ENCODE results near the gene MAN1C1. TPM values are rescaled to one million over a fixed set of nuclear protein-coding genes. Genes with fewer than 3 reads are reported as not detected.

The MAN1C1 gene
- total and polyA plus RNA-seq, 10 of the 15 experiments (the other 5 are each of a cell fraction or from before 2014, with no cell fraction given): 0.12 to 0.56 (median 0.22) TPM; not detected in 3

GRCh38 chr1:25650289-25650576 lies 33.6 kb downstream of the MAN1C1 start (continued):
- TF ChIP-seq ZNF687 (IDR thresholded peaks at IDR 0.05) (no peak), NRF1 (conservative IDR thresholded peaks at IDR 0.05; ENCODE audit: low read depth, low read length) (no peak), E4F1 (IDR thresholded peaks at IDR 0.05; ENCODE audit: borderline replicate concordance, partially characterized antibody) (no peak), RUNX3 (IDR thresholded peaks at IDR 0.05; ENCODE audit: low read length) (no peak), ETV6 (conservative IDR thresholded peaks at IDR 0.05 in 1 of 2, IDR thresholded peaks at IDR 0.05 in 1 of 2; ENCODE audit: borderline replicate concordance in 1 of 2, low read depth in 1 of 2) (no peak), IKZF1 (conservative IDR thresholded peaks at IDR 0.05) (no peak), POLR2A (IDR thresholded peaks at IDR 0.05; ENCODE audit: low read depth, low read length) (no peak), CREM (IDR thresholded peaks at IDR 0.05; ENCODE audit: low read depth) (no peak), ZNF24 (IDR thresholded peaks at IDR 0.05) (no peak), BMI1 (IDR thresholded peaks at IDR 0.05; ENCODE audit: borderline replicate concordance) (no peak)

All from GM12878 (cell line).